Fibroblast of skin of abdomen (primary cell): ENCODE measurements around the gene USP49.

ENCODE experiments used
- DNase-seq: peaks from one replicate; pipeline ENCODE4 v3.0.0-alpha.2; 2013

The USP49 gene

GRCh38 chr6:41756354-41756753, 138.8 kb downstream of the USP49 start:
- no peak for DNase-seq

GRCh38 chr6:41755895-41756294, 139.3 kb downstream of the USP49 start:
- no peak for DNase-seq

GRCh38 chr6:41750374-41750773, 144.8 kb downstream of the USP49 start:
- DNase-seq, result no peak

- DNase-seq, result no peak
Measured at GRCh38 chr6:41748542-41748941, 146.6 kb downstream of the USP49 start.

GRCh38 chr6:41748102-41748477, 147.1 kb downstream of the USP49 start:
- no peak for DNase-seq

- no peak for DNase-seq
Measured at GRCh38 chr6:41747256-41748101, 147.7 kb downstream of the USP49 start, which contains the start of gene PGC. TSS of gene PGC (minus strand) at chr6:41747397. CDS start at chr6:41747334, 63 bp downstream.

GRCh38 chr6:41746107-41746506, 149.1 kb downstream of the USP49 start:
- no peak for DNase-seq

- DNase-seq, result no peak
Measured at GRCh38 chr6:41744236-41744787, 150.9 kb downstream of the USP49 start.

- DNase-seq, result no peak
Measured at GRCh38 chr6:41743406-41744235, 151.6 kb downstream of the USP49 start.

GRCh38 chr6:41741625-41742490, 153.3 kb downstream of the USP49 start:
- no peak for DNase-seq

GRCh38 chr6:41740366-41741162, 154.6 kb downstream of the USP49 start:
- no peak for DNase-seq
